Measurements from ENCODE around the gene FAM234B.

DNA sequence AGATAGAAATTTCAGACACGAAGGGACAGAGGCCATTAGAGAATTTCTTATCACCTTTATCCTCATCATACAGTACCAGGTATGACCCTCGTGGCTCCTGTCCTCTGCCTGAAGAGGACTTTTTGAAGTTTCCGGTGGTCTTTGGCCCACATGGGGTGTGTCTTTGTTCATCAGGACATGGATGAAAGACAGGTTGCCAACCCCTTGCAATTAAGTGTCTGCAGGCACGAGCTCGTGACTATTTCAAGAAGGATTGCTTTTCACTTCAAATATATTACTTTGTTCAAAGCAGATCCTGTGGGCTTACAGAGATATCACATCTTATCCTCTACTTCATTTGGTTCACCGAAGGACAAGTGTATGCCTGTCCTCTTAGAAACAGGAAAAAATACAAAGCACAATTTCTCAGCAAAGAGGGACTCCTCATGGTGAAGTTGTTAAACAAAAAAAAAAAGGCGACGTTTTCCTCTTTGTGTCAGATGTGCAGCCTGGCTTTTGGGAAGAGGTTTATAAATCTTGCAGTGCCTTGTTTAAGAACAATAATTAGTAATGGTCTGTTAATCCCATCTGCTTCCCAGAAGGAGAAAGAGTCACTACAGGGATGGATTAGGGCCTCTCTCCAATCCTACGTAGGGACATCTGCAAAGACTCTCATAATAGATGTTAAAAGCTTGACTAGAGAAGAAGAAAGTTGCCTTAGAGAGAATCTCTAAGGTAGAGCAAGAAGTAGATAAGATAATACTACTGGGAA lies 13.5 kb upstream of the FAM234B start:
- TF ChIP-seq, protein P1, sequence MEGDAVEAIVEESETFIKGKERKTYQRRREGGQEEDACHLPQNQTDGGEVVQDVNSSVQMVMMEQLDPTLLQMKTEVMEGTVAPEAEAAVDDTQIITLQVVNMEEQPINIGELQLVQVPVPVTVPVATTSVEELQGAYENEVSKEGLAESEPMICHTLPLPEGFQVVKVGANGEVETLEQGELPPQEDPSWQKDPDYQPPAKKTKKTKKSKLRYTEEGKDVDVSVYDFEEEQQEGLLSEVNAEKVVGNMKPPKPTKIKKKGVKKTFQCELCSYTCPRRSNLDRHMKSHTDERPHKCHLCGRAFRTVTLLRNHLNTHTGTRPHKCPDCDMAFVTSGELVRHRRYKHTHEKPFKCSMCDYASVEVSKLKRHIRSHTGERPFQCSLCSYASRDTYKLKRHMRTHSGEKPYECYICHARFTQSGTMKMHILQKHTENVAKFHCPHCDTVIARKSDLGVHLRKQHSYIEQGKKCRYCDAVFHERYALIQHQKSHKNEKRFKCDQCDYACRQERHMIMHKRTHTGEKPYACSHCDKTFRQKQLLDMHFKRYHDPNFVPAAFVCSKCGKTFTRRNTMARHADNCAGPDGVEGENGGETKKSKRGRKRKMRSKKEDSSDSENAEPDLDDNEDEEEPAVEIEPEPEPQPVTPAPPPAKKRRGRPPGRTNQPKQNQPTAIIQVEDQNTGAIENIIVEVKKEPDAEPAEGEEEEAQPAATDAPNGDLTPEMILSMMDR (IDR thresholded peaks at IDR 0.05): no peak
- no peak for TF ChIP-seq POLR2A (IDR thresholded peaks at IDR 0.05)
